C4-2B (cell line): ENCODE measurements around the gene IL17RB.

Source experiments
- H3K27ac ChIP-seq: fragments of 450-650 bp; 2 replicates; pipeline ENCODE4 v1.5.1; 2017
- ZFX ChIP-seq: fragments of 450-650 bp; IDR thresholded peaks from 2 replicates; pipeline ENCODE4 v1.6.1; 2017
- TF ChIP-seq, protein P1 (sequence below): fragments of 450-650 bp; conservative IDR thresholded peaks from 2 replicates; pipeline ENCODE4 v1.5.1; 2017; ENCODE audit warnings: mild to moderate bottlenecking

The IL17RB gene

DNA sequence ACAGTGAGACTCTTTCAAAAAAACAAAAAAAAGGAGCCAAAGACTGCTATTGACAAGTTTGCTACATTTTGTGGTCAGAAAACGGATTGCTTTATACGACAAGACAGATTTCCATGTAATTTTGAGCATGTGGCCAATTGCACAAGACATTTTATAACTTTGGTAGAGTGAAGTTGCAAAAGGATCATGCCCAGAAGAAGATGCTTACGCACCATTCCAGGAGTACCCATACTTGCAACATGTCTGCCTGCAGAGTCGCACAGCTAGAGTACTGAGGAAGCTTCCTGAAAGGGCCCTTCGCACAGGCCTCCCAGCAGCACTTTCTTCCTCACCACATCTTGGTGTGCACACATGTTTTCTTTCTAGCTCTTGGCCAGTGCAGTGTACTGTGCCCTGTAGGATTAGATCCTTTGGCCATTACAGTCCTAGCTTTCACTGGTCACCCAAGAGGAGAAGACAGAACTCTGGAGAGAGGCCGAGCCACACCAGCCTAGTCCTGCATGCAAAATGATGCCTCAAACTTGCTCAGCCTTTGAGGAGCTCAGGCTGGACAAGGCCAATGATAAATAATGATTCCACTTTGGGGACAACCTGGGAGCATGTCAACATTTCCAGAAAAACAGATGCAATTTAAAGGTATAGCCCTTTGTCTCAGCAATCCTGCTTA, 11.8 kb upstream of the IL17RB start:
- TF ChIP-seq, protein P1, sequence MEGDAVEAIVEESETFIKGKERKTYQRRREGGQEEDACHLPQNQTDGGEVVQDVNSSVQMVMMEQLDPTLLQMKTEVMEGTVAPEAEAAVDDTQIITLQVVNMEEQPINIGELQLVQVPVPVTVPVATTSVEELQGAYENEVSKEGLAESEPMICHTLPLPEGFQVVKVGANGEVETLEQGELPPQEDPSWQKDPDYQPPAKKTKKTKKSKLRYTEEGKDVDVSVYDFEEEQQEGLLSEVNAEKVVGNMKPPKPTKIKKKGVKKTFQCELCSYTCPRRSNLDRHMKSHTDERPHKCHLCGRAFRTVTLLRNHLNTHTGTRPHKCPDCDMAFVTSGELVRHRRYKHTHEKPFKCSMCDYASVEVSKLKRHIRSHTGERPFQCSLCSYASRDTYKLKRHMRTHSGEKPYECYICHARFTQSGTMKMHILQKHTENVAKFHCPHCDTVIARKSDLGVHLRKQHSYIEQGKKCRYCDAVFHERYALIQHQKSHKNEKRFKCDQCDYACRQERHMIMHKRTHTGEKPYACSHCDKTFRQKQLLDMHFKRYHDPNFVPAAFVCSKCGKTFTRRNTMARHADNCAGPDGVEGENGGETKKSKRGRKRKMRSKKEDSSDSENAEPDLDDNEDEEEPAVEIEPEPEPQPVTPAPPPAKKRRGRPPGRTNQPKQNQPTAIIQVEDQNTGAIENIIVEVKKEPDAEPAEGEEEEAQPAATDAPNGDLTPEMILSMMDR = no peak
- TF ChIP-seq ZFX = no peak
- H3K27ac ChIP-seq = no peak overlapping the region

DNA sequence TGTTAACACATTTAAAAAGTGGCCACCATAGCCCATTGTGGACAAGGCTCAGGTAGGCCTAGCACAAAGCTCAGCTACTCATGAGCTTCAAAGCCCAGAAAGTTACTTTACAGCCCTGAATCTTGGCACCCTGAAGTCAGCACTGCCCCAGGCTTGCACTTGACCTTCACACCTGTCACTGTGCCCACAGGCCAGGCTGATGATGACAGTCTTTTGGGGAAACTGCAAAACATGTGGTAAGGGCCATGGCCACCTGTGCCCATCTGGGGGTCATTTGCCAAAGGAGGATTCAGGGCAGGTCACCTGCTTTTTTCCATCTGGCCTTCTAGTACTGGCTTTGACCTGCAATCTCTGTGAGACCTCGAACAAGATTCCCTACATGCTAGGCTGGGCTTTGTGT, 11.1 kb upstream of the IL17RB start:
- TF ChIP-seq ZFX = no peak
- TF ChIP-seq, protein P1 = no peak
- H3K27ac ChIP-seq = no peak overlapping the region

GRCh38 chr3:53836084-53836872, 10.1 kb upstream of the IL17RB start:
- TF ChIP-seq ZFX = no peak
- TF ChIP-seq, protein P1 = no peak
- no peak overlapping the region for H3K27ac ChIP-seq

- H3K27ac ChIP-seq = no peak overlapping the region
- TF ChIP-seq, protein P1 = no peak
- TF ChIP-seq ZFX = no peak
These were observed 9.0 kb upstream of the IL17RB start for GRCh38 chr3:53837331-53837730.

- H3K27ac ChIP-seq = no peak overlapping the region
- TF ChIP-seq ZFX = no peak
- TF ChIP-seq, protein P1 = no peak; the same call in 1 of the 2 replicates
These were observed 5.1 kb upstream of the IL17RB start for GRCh38 chr3:53841296-53841695.

- H3K27ac ChIP-seq = peak overlapping the region; percentile 94
- TF ChIP-seq ZFX = no peak
- TF ChIP-seq, protein P1 = peak; percentile 31
These were observed 3.8 kb upstream of the IL17RB start for GRCh38 chr3:53842436-53843194.
